ENCODE measurements around the gene TRIM41. TPM values are rescaled to one million over a fixed set of nuclear protein-coding genes. Genes with fewer than 3 reads are reported as not detected.

Gene TRIM41
- total and polyA plus RNA-seq, 9 of the 15 experiments (the other 6 are each of a cell fraction or from before 2014, with no cell fraction given): 1.8 to 47.6 (median 20.9) TPM

GRCh38 chr5:181260720-181261319 lies 37.7 kb downstream of the TRIM41 start, which contains the start of gene TRIM52 (continued):
- TF ChIP-seq CTCF (IDR thresholded peaks at IDR 0.05 in 2 of 3, conservative IDR thresholded peaks at IDR 0.05 in 1 of 3; ENCODE audit: insufficient read depth in 2 of 3, low read depth in 1 of 3, low read length in 3 of 3) (no peak), DACH1 (IDR thresholded peaks at IDR 0.05; ENCODE audit: partially characterized antibody) (no peak), NELFE (IDR thresholded peaks at IDR 0.05; ENCODE audit: insufficient read depth, insufficient read length) (no peak), COPS2 (conservative IDR thresholded peaks at IDR 0.05) (no peak), ETS1 (conservative IDR thresholded peaks at IDR 0.05; ENCODE audit: control insufficient read depth, low read depth, low read length) (peak; percentile 65; the same call in 1 of the 2 replicates), GABPB1 (CRISPR knock-in tag; IDR thresholded peaks at IDR 0.05) (no peak; the same call in 1 of the 2 replicates), BRD9 (IDR thresholded peaks at IDR 0.05; ENCODE audit: low read depth, partially characterized antibody) (no peak), ZNF347 (CRISPR knock-in tag; IDR thresholded peaks at IDR 0.05; ENCODE audit: low read depth) (no peak), NRF1 (conservative IDR thresholded peaks at IDR 0.05 in 1 of 2, IDR thresholded peaks at IDR 0.05 in 1 of 2) (no peak), AFF4 (CRISPR knock-in tag; IDR thresholded peaks at IDR 0.05) (no peak), ARID2 (IDR thresholded peaks at IDR 0.05) (no peak), TCF7 (IDR thresholded peaks at IDR 0.05; ENCODE audit: borderline replicate concordance) (peak; percentile 70; the same call in 1 of the 2 replicates), POLR3A (IDR thresholded peaks at IDR 0.05; ENCODE audit: borderline replicate concordance, extremely low read depth, insufficient read depth, insufficient read length) (no peak), SMARCC2 (IDR thresholded peaks at IDR 0.05; ENCODE audit: low read depth) (no peak), TGIF2 (CRISPR knock-in tag; IDR thresholded peaks at IDR 0.05) (no peak), MYBL2 (IDR thresholded peaks at IDR 0.05; ENCODE audit: low read depth) (no peak), MYBL2 (CRISPR knock-in tag; IDR thresholded peaks at IDR 0.05; ENCODE audit: borderline replicate concordance) (no peak), ZFP91 (CRISPR knock-in tag; IDR thresholded peaks at IDR 0.05) (0 out of 2 replicates have a peak, but pooled peaks have one; percentile 35), STAT5B (CRISPR knock-in tag; IDR thresholded peaks at IDR 0.05) (no peak), GATA2 (CRISPR knock-in tag; IDR thresholded peaks at IDR 0.05) (no peak)

Data from K562 (cell line).